ENCODE measurements around the gene SHB.

- TF ChIP-seq CTCF (IDR thresholded peaks at IDR 0.05), result no peak
- no peak for TF ChIP-seq POLR2A (IDR thresholded peaks at IDR 0.05)
Measured at GRCh38 chr9:37942621-37943344, 126.2 kb downstream of the SHB start.
